Measurements from ENCODE around the gene GLI2.

The GLI2 gene

GRCh38 chr2:120711694-120712093, 24.0 kb upstream of the GLI2 start:
- Histone ChIP-seq H3K4me3 (ENCODE audit: low read length) (no peak overlapping the region), H3K4me1 (ENCODE audit: low read length) (no peaks in the 10 kb centered on the region), H3K4me2 (ENCODE audit: low read depth, low read length) (no peak overlapping the region), H3K27me3 (replicated peaks; ENCODE audit: insufficient read depth, low read length) (peaks cover 10% of the 10 kb centered on the region; the same call in 1 of the 2 replicates), H2AFZ (ENCODE audit: low read length) (no peak overlapping the region), H3K27ac (ENCODE audit: low read length) (no peak overlapping the region), H3K9ac (ENCODE audit: low read length) (no peak overlapping the region), H3K9me2 (replicated peaks; ENCODE audit: insufficient read depth, low read length) (no peaks in the 10 kb centered on the region), H3F3A (ENCODE audit: insufficient read depth, low read length) (no peaks in the 10 kb centered on the region), H3K36me3 (replicated peaks; ENCODE audit: insufficient read depth, low read length) (no peaks in the 10 kb centered on the region), H3K79me2 (ENCODE audit: low read length) (no peaks in the 10 kb centered on the region), H3K9me3 (replicated peaks; ENCODE audit: insufficient read depth, low read length) (no peaks in the 10 kb centered on the region), H4K20me1 (ENCODE audit: insufficient read depth, low read length) (no peaks in the 10 kb centered on the region)
- TF ChIP-seq EZH2 (optimal IDR thresholded peaks at IDR 0.05; ENCODE audit: low read depth, low read length) = no peak
- no peak for TF ChIP-seq EZH2phosphoT487 (IDR thresholded peaks at IDR 0.05; ENCODE audit: low read length)
- no peak for TF ChIP-seq CTCF (IDR thresholded peaks at IDR 0.05; ENCODE audit: low read length)
- DNase-seq = no peak

GRCh38 chr2:120712180-120712681, 23.4 kb upstream of the GLI2 start:
- no peak for DNase-seq
- TF ChIP-seq EZH2phosphoT487 (IDR thresholded peaks at IDR 0.05; ENCODE audit: low read length) = no peak

GRCh38 chr2:120715353-120715752, 20.3 kb upstream of the GLI2 start:
- Histone ChIP-seq H3K79me2 (ENCODE audit: low read length) (no peaks in the 10 kb centered on the region), H3K9me2 (replicated peaks; ENCODE audit: insufficient read depth, low read length) (no peaks in the 10 kb centered on the region), H3K9ac (ENCODE audit: low read length) (no peak overlapping the region), H3K27me3 (replicated peaks; ENCODE audit: insufficient read depth, low read length) (peaks cover 4% of the 10 kb centered on the region; the same call in 1 of the 2 replicates), H3K4me2 (ENCODE audit: low read depth, low read length) (no peak overlapping the region), H3K4me1 (ENCODE audit: low read length) (no peaks in the 10 kb centered on the region), H3K4me3 (ENCODE audit: low read length) (no peak overlapping the region), H2AFZ (ENCODE audit: low read length) (no peak overlapping the region), H3K36me3 (replicated peaks; ENCODE audit: insufficient read depth, low read length) (no peaks in the 10 kb centered on the region), H3F3A (ENCODE audit: insufficient read depth, low read length) (no peaks in the 10 kb centered on the region), H3K27ac (ENCODE audit: low read length) (no peak overlapping the region), H3K9me3 (replicated peaks; ENCODE audit: insufficient read depth, low read length) (no peaks in the 10 kb centered on the region), H4K20me1 (ENCODE audit: insufficient read depth, low read length) (no peaks in the 10 kb centered on the region)
- TF ChIP-seq EZH2phosphoT487 (IDR thresholded peaks at IDR 0.05; ENCODE audit: low read length) (no peak), EZH2 (optimal IDR thresholded peaks at IDR 0.05; ENCODE audit: low read depth, low read length) (no peak), CTCF (IDR thresholded peaks at IDR 0.05; ENCODE audit: low read length) (no peak)
- no peak for DNase-seq

More at GRCh38 chr2:120712180-120712681, 23.4 kb upstream of the GLI2 start:
- no peaks in the 10 kb centered on the region for H3F3A ChIP-seq (ENCODE audit: insufficient read depth, low read length)
- H3K27ac ChIP-seq (ENCODE audit: low read length) = no peak overlapping the region
- no peaks in the 10 kb centered on the region for H3K4me1 ChIP-seq (ENCODE audit: low read length)
- H3K9me3 ChIP-seq (replicated peaks; ENCODE audit: insufficient read depth, low read length) = no peaks in the 10 kb centered on the region
- H3K36me3 ChIP-seq (replicated peaks; ENCODE audit: insufficient read depth, low read length) = no peaks in the 10 kb centered on the region
- H2AFZ ChIP-seq (ENCODE audit: low read length) = no peak overlapping the region
- H3K4me3 ChIP-seq (ENCODE audit: low read length) = no peak overlapping the region
- H3K9ac ChIP-seq (ENCODE audit: low read length) = no peak overlapping the region
- peaks cover 10% of the 10 kb centered on the region; the same call in 1 of the 2 replicates for H3K27me3 ChIP-seq (replicated peaks; ENCODE audit: insufficient read depth, low read length)
- no peaks in the 10 kb centered on the region for H4K20me1 ChIP-seq (ENCODE audit: insufficient read depth, low read length)
- no peak overlapping the region for H3K4me2 ChIP-seq (ENCODE audit: low read depth, low read length)
- no peaks in the 10 kb centered on the region for H3K79me2 ChIP-seq (ENCODE audit: low read length)
- H3K9me2 ChIP-seq (replicated peaks; ENCODE audit: insufficient read depth, low read length) = no peaks in the 10 kb centered on the region

- Histone ChIP-seq H3F3A (ENCODE audit: insufficient read depth, low read length) (no peaks in the 10 kb centered on the region), H4K20me1 (ENCODE audit: insufficient read depth, low read length) (no peaks in the 10 kb centered on the region), H3K27me3 (replicated peaks; ENCODE audit: insufficient read depth, low read length) (peaks cover 4% of the 10 kb centered on the region; the same call in 1 of the 2 replicates), H2AFZ (ENCODE audit: low read length) (no peak overlapping the region), H3K4me2 (ENCODE audit: low read depth, low read length) (no peak overlapping the region), H3K9ac (ENCODE audit: low read length) (no peak overlapping the region), H3K9me3 (replicated peaks; ENCODE audit: insufficient read depth, low read length) (no peaks in the 10 kb centered on the region), H3K36me3 (replicated peaks; ENCODE audit: insufficient read depth, low read length) (no peaks in the 10 kb centered on the region), H3K9me2 (replicated peaks; ENCODE audit: insufficient read depth, low read length) (no peaks in the 10 kb centered on the region), H3K27ac (ENCODE audit: low read length) (no peak overlapping the region), H3K4me1 (ENCODE audit: low read length) (no peaks in the 10 kb centered on the region), H3K79me2 (ENCODE audit: low read length) (no peaks in the 10 kb centered on the region), H3K4me3 (ENCODE audit: low read length) (no peak overlapping the region)
- no peak for DNase-seq
- TF ChIP-seq EZH2 (optimal IDR thresholded peaks at IDR 0.05; ENCODE audit: low read depth, low read length) (no peak), EZH2phosphoT487 (IDR thresholded peaks at IDR 0.05; ENCODE audit: low read length) (no peak), CTCF (IDR thresholded peaks at IDR 0.05; ENCODE audit: low read length) (no peak)
Measured at GRCh38 chr2:120715941-120716340, 19.7 kb upstream of the GLI2 start.

Data from MM.1S (cell line).